NCI-H526 treated with DMSO at 0.1 percent for 48 hours (cell line): Measurements from ENCODE around the gene WDR90.

Source experiments
- DNase-seq: peaks from one replicate; lab custom pipeline; 2025; lab: John Stamatoyannopoulos, UW

WDR90 gene

DNA sequence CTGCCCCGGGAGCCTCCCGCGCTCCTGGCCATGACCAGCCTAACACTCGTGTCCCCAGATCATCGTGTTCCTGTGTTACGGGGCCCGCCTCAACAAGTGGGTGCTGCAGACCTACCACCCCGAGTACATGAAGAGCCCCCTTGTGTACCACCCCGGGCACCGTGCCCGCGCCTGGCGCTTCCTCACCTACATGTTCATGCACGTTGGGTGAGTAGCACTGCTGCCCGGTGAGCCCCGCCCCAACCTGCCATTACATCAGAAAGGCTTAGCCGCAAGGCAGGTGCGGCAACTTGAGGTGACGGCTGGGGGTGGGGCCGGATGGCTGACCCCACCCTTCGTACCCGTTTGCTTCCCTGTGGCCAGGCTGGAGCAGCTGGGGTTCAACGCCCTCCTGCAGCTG is 27.7 kb downstream of the WDR90 start:
- DNase-seq, result no peak

DNA sequence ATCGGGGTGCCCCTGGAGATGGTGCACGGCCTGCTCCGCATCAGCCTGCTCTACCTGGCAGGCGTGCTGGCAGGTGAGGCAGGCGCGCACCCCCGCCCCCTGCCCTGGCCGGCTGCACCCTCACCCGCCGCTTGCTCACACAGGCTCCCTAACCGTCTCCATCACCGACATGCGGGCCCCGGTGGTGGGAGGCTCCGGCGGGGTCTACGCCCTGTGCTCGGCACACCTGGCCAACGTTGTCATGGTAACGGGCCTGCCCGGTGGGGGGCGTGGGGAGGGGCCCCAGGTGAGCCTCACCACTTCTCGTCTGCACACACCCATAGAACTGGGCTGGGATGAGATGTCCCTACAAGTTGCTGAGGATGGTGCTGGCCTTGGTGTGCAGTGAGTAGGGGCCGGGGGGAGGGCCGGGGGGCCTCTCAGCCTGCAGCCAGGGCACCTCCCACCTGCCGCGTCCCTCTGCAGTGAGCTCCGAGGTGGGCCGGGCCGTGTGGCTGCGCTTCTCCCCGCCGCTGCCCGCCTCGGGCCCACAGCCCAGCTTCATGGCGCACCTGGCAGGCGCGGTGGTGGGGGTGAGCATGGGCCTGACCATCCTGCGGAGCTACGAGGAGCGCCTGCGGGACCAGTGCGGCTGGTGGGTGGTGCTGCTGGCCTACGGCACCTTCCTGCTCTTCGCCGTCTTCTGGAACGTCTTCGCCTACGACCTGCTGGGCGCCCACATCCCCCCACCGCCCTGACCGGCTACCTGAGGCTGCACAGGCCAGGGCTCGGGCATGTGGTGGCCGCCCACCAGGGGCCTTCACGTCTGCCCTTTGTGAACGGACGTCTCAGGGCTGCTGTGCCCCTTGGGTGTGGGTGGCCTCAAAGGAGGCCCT is 28.4 kb downstream of the WDR90 start:
- peak; percentile 58 for DNase-seq

DNA sequence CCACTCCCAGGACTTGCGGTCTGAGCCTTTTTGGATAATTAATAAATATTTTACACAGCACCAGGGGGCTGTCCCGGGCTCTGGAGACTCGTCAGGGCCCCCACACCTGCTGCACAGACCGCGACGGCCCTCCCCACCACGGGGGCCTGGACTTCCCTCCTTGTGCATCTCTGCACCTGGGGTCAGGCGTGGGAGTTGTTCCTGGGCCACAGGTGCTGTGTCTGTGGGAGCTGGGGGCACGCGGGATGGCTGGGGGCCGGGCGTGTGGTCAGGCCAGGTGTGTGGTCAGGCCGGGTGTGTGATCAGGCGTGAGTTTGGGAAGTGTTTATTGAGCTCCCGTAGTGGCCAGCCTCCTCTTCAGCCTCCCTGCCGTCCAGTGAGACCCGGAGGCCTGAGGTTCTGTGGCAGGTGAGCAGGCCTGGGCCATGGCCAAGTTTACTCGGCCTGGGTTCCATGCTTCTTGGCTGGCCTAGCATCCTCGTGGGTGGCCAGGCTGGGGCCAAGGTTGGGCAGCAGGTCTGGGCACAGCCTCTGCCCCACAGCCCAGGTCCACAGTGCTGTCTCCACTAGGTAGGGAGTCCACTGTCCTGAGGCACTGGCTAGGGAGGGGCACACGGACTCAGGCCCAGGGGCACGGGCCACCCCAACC is 29.2 kb downstream of the WDR90 start:
- DNase-seq, result no peak

DNA sequence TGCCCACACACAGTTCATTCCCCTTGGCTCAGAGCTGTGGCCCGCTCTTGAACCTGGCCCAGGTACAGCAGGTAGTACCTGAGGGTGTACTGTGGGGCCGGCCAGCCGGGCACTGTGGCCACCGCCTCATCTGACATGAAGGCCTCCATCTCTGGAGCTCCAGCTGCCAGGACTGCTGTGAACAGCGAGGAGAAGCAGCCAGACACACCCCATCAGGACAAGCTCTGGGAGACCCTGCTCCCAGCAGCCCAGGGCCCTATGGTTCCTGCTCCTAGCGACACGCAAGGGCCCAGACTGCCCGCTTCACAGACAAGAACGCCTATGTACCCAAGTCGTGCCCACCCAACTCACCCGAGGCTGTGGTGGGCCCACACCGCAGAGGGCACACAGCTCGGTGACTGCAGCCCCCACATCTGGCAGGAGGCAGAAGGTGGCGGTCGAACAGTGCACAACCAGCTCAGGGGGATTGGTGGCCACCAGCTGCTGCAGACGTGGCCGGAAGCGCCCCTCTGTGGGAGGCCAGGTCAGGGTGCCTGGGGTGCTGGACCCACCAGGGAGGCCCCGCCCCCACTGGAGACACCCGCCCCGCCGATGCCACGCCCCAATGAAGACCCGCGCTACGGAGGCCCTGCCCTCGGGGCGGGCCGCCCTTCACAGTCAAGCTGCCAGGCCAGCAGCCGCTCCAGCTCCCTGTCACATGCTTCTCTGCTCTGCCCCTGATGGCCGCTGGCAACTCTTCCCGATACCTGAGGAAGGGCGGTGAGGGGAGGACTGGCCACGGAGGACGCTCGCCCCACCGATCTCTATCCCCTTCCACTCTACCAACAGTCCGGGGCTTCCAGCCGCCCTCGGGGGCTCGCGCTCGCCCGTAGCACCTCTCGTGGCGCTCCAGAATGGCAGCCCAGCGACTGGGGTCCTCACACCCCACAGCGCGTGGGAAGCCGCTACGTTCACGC is 30.0 kb downstream of the WDR90 start:
- DNase-seq, result peak; percentile 60

DNA sequence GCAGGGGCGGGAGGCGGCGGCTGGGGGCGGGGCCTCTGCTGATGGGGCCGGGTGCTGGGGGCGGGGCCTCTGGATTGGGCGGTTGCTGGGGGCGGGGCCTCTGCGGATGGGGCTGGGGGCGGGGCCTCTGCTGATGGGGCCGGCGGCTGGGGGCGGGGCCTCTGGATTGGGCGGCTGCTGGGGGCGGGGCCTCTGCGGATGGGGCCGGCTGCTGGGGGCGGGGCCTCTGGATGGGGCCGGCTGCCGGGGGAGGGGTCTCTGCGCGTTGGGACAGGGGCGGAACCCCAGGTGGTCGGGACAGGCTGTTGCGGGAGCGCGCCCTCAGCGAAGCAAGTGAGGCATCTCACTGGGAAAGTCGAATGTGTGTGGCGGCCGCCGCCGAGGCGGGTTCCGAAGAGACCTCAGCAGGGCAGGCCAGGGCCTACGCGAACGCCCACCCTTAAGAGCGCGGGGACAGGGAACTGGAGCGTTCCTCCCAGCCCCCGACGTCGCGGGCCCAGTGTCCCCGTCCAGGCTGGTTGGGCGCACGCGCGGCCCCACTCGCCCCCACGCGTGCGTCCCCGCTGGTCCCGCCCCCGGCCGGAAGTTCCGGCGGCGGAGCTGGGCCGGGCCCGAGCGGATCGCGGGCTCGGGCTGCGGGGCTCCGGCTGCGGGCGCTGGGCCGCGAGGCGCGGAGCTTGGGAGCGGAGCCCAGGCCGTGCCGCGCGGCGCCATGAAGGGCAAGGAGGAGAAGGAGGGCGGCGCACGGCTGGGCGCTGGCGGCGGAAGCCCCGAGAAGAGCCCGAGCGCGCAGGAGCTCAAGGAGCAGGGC is 30.9 kb downstream of the WDR90 start, which contains the start of gene STUB1:
Gene STUB1 (plus strand): TSS at position 597 of the 811 bp plus-strand sequence. CDS start 116 bp downstream, at position 713.
- peak; percentile 71 for DNase-seq

DNA sequence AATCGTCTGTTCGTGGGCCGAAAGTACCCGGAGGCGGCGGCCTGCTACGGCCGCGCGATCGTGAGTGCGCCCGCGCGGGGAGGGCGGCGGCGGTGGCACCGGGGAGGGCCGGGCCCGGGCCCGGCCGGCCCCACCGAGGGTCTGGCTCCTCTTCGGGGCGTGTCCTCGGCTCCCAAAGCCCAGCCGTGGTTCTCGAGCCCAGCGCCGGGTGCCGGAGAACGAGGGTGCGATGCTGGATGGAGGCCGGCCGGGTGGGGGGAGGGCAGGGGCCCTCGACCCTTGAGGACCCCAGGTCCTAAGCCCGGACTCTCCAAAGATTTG is 31.4 kb downstream of the WDR90 start:
- DNase-seq, result no peak

DNA sequence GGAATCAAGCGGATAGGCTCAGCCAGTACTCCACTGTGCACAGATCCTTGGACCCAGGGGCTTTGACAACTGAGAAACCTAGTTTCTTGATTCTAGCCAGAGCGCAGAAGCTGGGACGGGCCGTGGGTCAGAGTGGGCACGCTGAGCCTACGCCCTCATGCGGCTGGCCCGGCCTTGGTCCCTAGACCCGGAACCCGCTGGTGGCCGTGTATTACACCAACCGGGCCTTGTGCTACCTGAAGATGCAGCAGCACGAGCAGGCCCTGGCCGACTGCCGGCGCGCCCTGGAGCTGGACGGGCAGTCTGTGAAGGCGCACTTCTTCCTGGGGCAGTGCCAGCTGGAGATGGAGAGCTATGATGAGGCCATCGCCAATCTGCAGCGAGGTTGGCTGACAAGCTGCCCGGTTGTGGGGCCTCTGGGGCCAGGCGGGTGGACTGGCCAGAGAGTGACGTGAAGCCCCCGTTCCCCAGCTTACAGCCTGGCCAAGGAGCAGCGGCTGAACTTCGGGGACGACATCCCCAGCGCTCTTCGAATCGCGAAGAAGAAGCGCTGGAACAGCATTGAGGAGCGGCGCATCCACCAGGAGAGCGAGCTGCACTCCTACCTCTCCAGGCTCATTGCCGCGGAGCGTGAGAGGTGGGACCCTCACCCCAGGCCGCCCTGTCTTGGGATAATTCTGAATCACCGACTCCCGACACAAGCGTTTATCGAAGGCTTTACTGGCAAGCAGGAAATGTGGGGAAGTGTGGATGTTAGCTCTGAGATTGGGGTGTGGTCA is 32.0 kb downstream of the WDR90 start:
- no peak for DNase-seq

DNA sequence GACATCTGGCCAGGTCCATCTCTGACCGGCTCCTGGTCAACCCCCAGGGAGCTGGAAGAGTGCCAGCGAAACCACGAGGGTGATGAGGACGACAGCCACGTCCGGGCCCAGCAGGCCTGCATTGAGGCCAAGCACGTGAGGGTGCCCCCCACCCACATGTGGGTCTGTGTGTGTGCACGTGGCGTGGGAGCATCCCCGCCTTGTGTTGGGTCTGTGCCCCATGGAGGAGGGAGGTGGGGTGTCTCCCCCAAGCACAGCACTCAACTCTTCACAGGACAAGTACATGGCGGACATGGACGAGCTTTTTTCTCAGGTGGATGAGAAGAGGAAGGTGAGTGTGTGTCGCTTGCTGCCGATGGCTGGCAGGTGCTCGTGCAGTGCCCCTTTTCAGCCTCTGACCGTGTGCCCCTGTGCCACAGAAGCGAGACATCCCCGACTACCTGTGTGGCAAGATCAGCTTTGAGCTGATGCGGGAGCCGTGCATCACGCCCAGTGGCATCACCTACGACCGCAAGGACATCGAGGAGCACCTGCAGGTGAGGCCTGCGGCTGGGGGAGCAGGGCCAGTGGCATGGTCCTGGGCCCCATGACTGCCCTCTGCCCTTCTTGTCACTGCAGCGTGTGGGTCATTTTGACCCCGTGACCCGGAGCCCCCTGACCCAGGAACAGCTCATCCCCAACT is 32.7 kb downstream of the WDR90 start:
- no peak for DNase-seq

DNA sequence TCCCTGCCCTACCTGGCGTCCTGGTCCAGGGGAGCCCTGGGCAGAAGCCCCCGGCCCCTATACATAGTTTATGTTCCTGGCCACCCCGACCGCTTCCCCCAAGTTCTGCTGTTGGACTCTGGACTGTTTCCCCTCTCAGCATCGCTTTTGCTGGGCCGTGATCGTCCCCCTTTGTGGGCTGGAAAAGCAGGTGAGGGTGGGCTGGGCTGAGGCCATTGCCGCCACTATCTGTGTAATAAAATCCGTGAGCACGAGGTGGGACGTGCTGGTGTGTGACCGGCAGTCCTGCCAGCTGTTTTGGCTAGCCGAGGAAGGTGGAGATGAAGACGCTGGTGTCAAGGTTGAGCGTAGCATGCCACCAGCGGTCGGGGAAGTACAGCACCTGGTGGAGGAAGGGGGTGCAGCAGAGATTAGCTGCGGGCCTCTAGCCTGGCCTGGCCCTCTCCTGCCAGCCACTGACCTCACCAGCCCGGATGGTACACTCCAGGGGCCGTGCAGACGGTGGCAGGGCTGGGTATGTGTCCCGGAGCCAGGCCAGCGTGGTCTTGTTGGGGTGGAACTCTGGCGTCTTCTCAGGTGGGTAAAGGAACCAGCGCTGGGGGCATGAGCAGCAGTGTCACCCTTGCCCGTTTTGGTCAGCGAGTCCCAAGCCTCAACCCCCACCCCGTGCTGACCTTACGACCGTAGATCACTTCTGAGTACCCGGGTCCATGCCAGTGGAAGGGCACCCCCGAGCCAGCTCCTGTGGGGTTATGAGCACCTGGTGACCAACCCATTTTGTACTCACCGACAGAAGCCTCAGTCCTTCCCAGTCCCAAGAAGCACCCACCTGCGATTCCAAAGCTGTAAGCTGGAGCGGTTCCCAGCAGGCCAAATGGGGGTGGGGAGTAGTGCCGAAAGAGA is 33.6 kb downstream of the WDR90 start:
- DNase-seq, result no peak

DNA sequence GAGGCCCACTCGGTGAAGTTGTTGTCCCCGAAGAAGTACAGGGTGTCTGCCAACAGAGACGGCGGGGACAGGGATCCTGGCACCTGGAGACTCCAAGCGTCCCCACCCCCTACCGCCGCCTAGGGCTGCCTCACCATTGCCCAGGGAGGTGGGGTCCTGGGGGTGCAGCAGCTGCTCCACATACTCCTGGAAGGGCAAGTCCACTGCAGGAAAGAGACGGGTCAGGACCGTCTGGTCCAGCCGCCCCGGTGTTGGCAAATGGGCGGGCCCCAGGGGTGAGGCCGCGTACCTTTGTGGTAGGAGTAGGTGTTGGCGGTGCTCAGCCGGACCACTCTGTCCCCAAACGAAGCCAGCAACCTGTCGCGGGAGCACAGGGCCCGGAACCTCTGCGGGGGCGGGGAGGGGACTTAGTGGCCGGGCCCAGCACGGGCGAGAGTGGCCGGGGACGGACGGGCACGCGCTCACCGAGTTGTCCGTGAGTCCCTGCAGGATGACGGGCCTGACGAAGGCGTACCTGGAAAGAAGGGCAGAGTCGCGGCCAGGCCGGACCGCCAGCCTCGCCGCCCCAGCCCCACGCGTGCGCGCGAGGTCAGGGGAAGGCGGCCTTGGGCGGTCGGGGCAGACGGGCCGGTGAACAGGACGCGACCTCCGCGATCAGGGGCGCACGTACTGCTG is 34.4 kb downstream of the WDR90 start:
- DNase-seq, result no peak

DNA sequence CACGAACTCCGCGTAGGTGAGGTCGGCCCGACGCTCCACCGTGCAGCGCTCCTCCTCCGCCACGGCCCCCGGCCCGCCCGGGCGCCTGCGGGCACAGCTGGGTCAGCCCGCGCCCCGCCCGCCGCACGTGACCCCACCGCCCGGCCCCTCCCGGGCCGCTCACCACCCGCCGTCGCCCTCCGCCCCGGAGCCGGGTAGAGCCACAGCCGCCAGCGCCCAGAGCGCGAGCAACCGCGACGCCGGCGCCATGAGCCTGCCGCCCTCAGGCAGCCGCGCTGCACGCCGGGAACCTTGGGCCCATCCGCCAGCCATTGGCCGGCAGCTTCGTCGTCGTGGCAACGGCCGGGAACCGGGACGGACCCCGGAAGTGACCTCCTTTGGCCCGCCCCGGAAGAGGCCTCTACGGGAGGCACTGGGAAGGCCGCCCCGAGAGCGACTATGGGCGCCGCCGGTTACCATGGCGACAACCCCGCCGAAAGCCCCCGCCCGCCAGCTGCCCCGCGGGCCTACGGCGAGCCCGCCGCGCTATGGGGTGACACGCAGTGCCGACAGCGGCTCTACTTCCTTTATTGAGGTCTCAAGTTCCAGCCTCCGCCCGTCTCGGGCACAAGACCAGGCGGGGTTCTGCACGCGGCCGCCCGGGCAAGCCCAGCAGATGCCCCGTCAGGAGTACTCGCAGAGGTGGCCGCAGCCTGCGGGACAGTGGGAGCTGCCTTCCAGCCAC is 35.1 kb downstream of the WDR90 start, which contains the start of gene JMJD8:
Gene JMJD8 (minus strand): TSS at position 264 of the 724 bp plus-strand sequence. CDS start 15 bp downstream, at position 249.
- peak; percentile 78 for DNase-seq

DNA sequence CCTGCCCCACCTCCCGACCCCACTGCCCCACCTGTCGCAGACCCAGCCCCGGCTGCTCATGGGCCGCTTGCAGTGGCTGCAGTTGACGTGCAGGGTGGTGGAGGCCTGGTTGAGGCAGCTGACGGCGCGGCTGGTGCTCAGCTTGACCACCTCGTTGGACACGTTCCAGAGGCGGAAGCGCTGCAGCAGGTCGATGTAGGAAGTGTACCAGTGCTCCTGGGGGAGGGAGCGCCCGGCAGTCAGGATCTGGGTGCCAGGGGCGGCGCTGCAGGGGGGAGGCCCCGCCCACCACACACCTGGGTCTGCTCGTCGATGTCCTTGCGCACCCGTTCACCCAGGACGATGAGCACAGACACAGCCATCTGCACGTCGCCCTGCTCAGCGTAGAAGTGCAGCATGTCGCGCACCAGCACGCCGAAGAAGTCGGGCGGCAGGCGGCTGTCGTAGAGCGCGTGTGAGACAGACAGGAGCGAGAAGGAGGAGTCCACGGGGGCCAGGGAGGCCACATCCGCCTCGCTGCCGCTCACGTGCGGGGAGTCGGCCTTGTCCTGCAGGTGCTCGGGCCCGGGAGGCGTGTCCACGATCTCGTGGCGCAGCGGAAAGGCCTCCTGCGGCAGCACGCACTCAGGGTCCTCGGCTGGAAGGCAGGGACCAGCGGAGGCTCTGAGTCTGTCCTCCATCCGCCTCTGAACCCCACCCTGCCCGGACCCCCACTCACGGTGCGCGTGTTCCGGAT is 36.0 kb downstream of the WDR90 start:
- peak; percentile 43 for DNase-seq

DNA sequence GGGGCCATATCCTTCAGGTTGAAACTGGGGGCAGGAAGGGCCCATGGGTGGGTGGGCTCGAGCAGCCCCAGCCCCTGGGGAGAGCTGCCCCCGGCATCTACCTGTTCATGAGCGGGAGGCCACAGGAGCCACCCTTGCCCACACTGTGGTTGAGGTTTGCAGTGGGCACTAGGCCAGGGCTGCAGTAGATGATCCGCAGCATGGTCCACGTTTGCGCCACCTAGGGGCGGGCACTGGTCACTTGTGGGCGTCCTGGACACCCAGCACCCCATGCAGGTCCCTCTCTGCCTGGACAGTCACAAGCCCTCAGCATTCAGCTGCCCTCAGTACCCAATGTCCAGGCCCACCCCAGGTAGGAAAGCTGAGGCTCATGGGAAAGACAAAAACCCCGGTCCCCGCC is 36.8 kb downstream of the WDR90 start:
- DNase-seq, result no peak

DNA sequence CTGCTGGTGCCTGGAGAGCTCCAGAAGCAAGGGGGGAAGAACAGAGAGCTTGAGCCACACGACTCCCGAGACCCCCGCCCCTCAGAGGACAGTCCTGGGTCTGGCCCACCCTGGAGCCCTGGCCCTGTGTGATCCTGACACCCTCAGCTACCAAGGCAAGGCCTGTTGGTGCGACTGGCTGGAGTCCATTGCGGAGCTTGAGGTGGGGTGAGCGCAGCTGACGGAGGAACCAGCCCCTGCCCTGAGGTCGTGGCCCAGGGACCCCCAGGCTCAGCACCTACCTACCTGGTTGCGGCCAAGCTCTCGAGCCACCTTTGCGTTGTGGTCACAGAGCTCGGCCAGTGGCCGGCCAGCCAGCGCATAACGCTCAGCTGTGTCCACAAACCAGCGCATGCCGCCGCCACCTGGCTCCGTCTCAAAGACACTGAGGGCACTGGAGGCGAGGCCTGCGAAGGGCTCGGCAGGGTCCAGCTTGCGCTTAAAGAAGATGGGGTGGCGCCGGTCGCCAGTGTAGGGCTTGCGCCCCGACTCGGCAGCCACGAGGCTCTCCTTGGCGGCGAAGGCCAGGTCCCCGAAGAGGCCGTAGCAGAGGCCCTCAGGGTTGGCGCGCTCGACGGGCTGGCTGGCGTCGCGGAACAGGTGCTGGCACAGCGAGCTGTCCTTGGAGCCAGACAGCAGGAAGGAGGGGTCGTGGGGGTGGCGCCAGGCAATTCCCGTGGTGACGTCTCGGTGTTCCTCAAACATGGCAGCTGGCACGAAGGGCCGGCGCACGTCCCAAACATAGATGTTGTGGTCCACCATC is 37.5 kb downstream of the WDR90 start:
- no peak for DNase-seq

DNA sequence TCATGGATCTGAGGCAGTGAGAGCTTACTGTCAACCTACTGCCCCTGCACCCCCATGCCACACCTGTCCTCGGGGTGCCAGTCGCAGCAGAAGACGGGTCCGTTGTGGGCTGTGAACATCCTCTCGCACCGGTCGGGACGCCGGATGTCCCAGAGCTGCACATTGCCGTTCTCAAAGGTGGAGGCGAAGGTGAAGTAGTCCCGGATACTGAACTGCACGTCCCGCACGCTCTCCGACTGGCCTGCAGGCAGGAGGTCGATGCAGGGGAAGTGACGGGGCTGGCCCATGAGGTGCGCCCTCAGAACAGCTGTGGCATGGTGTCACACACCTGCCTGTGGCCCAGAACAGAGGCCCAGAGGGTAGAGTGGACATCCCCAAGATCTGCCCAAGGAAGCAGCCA is 38.3 kb downstream of the WDR90 start:
- DNase-seq, result no peak
